Mesodermal cell (in vitro differentiated cells): Measurements from ENCODE around the gene MILR1.
"Not testable (repeated sequence)": the region's sequence is repeated elsewhere in the genome, so short reads cannot be mapped to it uniquely, and the experiment has no call there.

ENCODE experiments used
- H3K27ac ChIP-seq: 2 replicates; pipeline ENCODE4 v1.7.0; 2013; ENCODE audit warnings: mild to moderate bottlenecking, low read depth, low read length, moderate library complexity; ENCODE audit not compliant: severe bottlenecking
- H3K36me3 ChIP-seq: 2 replicates; pipeline ENCODE4 v1.7.1; 2013; ENCODE audit warnings: mild to moderate bottlenecking, low read length, moderate library complexity; ENCODE audit not compliant: control insufficient read depth, insufficient read depth
- H3K4me1 ChIP-seq: one replicate; pipeline ENCODE4 v1.7.1; 2013; ENCODE audit warnings: mild to moderate bottlenecking, low read length; ENCODE audit not compliant: insufficient read depth, control insufficient read depth, poor library complexity, severe bottlenecking
- H3K4me3 ChIP-seq: 2 replicates; pipeline ENCODE4 v1.7.0; 2013; ENCODE audit warnings: low read length, control low read depth, mild to moderate bottlenecking; ENCODE audit not compliant: insufficient read depth, poor library complexity, severe bottlenecking; ENCODE audit errors: extremely low read depth
- H3K9me3 ChIP-seq: 2 replicates; pipeline ENCODE4 v1.7.1; 2013; ENCODE audit warnings: mild to moderate bottlenecking, low read length, moderate library complexity; ENCODE audit not compliant: control insufficient read depth
- whole genome bisulfite sequencing, 2 experiments: methylation state at CpG; one replicate each; pipeline ENCODE4 v1.1.5; 2013; ENCODE audit warnings: missing lambda C conversion rate in 2 of 2; ENCODE audit not compliant: insufficient coverage in 2 of 2; 5-methylcytosine and 5-hydroxymethylcytosine counted together

Gene MILR1

GRCh38 chr17:64428406-64428805 is 20.5 kb upstream of the MILR1 start:
- Histone ChIP-seq H3K4me3 (no peak overlapping the region), H3K4me1 (no peaks in the 10 kb centered on the region), H3K36me3 (no peaks in the 10 kb centered on the region), H3K27ac (no peak overlapping the region), H3K9me3 (no peaks in the 10 kb centered on the region)
- 57% methylated on average over 1 of the region's 1 CpG; no CpG with 5 or more reads in 1 of the 2 experiments for WGBS, 2 experiments

DNA sequence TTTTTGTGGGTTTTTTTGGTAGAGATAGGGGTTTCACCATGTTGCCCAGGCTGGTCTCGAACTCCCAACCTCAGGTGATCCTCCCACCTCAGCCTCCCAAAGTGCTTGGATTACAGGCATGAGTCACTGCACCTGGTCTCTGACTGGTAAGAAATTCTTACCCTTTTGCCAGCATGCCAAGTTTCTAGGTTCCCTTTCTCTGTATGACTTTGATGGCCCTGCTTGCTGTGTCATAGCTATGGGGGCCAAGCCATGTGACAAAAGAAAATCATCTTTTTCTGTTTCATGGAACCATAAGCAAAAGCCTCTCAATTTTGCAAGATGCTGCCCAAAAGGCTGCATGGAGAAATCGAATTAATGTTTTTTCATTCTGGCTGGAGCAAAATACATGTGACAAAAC is 18.9 kb upstream of the MILR1 start:
- H3K4me3 ChIP-seq, H3K4me1 ChIP-seq, H3K9me3 ChIP-seq, H3K36me3 ChIP-seq, H3K27ac ChIP-seq: not testable (repeated sequence)
- 84 to 89% methylated on average over 2 of the region's 2 CpGs for WGBS, 2 experiments

- Histone ChIP-seq H3K4me1 (no peaks in the 10 kb centered on the region), H3K4me3 (no peak overlapping the region), H3K9me3 (peaks cover 12% of the 10 kb centered on the region), H3K27ac (no peak overlapping the region), H3K36me3 (no peaks in the 10 kb centered on the region)
- WGBS, 2 experiments: 88 to 100% methylated on average over 4 of the region's 6 CpGs
Observed at GRCh38 chr17:64431534-64431933, 17.4 kb upstream of the MILR1 start.

- H3K9me3 ChIP-seq: peaks cover 40% of the 10 kb centered on the region
- no peak overlapping the region for H3K27ac ChIP-seq
- no peak overlapping the region for H3K4me3 ChIP-seq
- H3K4me1 ChIP-seq: no peaks in the 10 kb centered on the region
- WGBS, 2 experiments: 76 to 87% methylated on average over 4 to 5 of the region's 5 CpGs
- H3K36me3 ChIP-seq: no peaks in the 10 kb centered on the region
Observed at GRCh38 chr17:64437944-64438525, 10.9 kb upstream of the MILR1 start.

- H3K27ac ChIP-seq, H3K36me3 ChIP-seq, H3K4me3 ChIP-seq, H3K4me1 ChIP-seq: not testable (repeated sequence)
- peaks cover 36% of the 10 kb centered on the region for H3K9me3 ChIP-seq
- no CpG with 5 or more reads among the region's 1 CpG for WGBS, 2 experiments
Observed at GRCh38 chr17:64439521-64439920, 9.4 kb upstream of the MILR1 start.

DNA sequence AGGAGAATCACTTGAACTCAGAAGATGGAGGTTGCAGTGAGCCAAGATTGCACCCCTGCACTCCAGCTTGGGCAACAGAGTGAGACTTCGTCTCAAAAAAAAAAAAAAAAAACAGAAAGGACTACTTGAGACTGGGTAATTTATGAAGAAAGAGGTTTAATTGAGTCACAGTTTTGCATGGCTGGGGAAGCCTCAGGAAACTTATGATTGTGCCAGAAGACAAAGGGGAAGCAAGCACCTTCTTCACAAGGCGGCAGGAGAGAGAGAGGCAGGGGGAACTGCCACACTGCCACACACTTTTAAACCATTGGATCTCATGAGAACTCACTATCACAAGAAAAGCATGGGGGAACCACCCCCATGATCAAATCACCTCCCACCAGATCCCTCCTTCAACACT is 9.0 kb upstream of the MILR1 start:
- Histone ChIP-seq H3K9me3 (peaks cover 32% of the 10 kb centered on the region), H3K4me3 (no peak overlapping the region), H3K4me1 (no peaks in the 10 kb centered on the region), H3K27ac (no peak overlapping the region), H3K36me3 (no peaks in the 10 kb centered on the region)
- WGBS, 2 experiments: 67 to 100% methylated on average over 1 of the region's 2 CpGs

DNA sequence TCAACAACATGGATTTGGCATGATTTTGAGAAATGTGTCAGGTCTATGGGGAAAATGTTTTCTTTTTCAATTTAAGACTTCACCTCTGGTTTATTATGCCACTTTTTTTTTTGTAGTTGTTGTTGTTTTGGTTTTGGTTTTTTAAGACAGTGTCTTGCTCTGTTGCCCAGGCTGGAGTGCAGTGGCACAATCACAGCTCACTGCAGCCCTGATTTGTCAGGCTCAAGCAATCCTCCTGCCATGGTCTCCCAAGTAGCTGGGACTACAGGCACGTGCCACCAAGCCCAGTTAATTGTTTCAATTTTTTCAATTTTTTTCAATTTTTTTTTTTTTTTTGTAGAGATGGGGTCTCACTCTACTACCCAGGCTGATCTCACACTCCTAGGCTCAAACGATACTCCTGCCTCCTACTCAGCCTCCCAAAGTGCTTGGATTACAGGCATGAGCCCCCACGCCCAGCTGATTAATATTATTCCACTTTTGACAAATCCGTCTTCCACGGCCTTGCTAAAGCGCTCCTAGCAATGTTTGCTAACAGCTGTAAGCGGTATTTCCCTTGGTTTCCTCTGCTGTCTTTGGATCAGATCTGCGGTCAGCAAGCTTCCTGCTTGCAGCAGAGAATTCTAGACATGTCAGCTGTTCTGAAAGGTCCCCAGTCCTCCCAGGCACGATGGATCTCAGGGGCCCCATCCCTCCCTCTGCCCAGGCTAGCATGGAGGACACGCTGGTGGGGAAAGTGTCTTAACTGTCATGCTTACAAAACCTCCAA is 7.0 kb upstream of the MILR1 start:
- whole genome bisulfite sequencing, 2 experiments: 92 to 94% methylated on average over 8 to 9 of the region's 10 CpGs

GRCh38 chr17:64442541-64442971 is 6.4 kb upstream of the MILR1 start:
- H3K4me3 ChIP-seq: no peak overlapping the region
- H3K9me3 ChIP-seq: peaks cover 20% of the 10 kb centered on the region
- H3K4me1 ChIP-seq: no peaks in the 10 kb centered on the region
- no peak overlapping the region for H3K27ac ChIP-seq
- no peaks in the 10 kb centered on the region for H3K36me3 ChIP-seq
- WGBS, 2 experiments: 78 to 91% methylated on average over 3 of the region's 3 CpGs

More for the DNA sequence above, 7.0 kb upstream of the MILR1 start:
- no peak overlapping the region for H3K4me3 ChIP-seq
- H3K9me3 ChIP-seq: peaks cover 26% of the 10 kb centered on the region
- no peaks in the 10 kb centered on the region for H3K36me3 ChIP-seq
- no peak overlapping the region for H3K27ac ChIP-seq
- H3K4me1 ChIP-seq: no peaks in the 10 kb centered on the region

- Histone ChIP-seq H3K36me3 (no peaks in the 10 kb centered on the region), H3K9me3 (peaks cover 13% of the 10 kb centered on the region), H3K4me1 (no peaks in the 10 kb centered on the region), H3K27ac (no peak overlapping the region), H3K4me3 (no peak overlapping the region)
- WGBS, 2 experiments: 80 to 88% methylated on average over 1 to 2 of the region's 6 CpGs
Observed at GRCh38 chr17:64443086-64443760, 5.7 kb upstream of the MILR1 start.

- Histone ChIP-seq H3K4me3 (no peak overlapping the region), H3K9me3 (no peaks in the 10 kb centered on the region), H3K36me3 (no peaks in the 10 kb centered on the region), H3K27ac (no peak overlapping the region), H3K4me1 (no peaks in the 10 kb centered on the region)
- 100% methylated on average over 1 of the region's 1 CpG for WGBS, 2 experiments
Observed at GRCh38 chr17:64447526-64447925, 1.4 kb upstream of the MILR1 start.

GRCh38 chr17:64449545-64449944 is 630 bp downstream of the MILR1 start:
- Histone ChIP-seq H3K4me1 (no peaks in the 10 kb centered on the region), H3K36me3 (no peaks in the 10 kb centered on the region), H3K27ac (no peak overlapping the region), H3K9me3 (no peaks in the 10 kb centered on the region), H3K4me3 (no peak overlapping the region)
- 100% methylated on average over 1 of the region's 3 CpGs; no CpG with 5 or more reads in 1 of the 2 experiments for WGBS, 2 experiments
